Hematopoietic multipotent progenitor cell treated with erythropoietin and hydrocortisone succinate and interleukin-3 and kit ligand, for 6 days (in vitro differentiated cells): ENCODE measurements around the gene WIF1.

Source experiments
- DNase-seq: peaks from one replicate; pipeline ENCODE4 v3.0.0-alpha.2; 2015

WIF1 gene

GRCh38 chr12:65019696-65020234, 101.3 kb downstream of the WIF1 start:
- no peak for DNase-seq

- DNase-seq, result no peak
Observed at GRCh38 chr12:65016881-65017650, 104.0 kb downstream of the WIF1 start.

- no peak for DNase-seq
Observed at GRCh38 chr12:65015850-65016249, 105.3 kb downstream of the WIF1 start.

- DNase-seq, result no peak
Observed at GRCh38 chr12:65014504-65015271, 106.4 kb downstream of the WIF1 start.

- no peak for DNase-seq
Observed at GRCh38 chr12:65010437-65010836, 110.7 kb downstream of the WIF1 start.

GRCh38 chr12:65005716-65006115, 115.4 kb downstream of the WIF1 start:
- no peak for DNase-seq

GRCh38 chr12:65004270-65004669, 116.8 kb downstream of the WIF1 start:
- DNase-seq, result no peak
